KMS-11 (cell line): ENCODE data around the gene PPM1E.

Source experiments
- H2AFZ ChIP-seq: fragments of 200-600 bp; sonication (generic); 2 replicates; pipeline ENCODE4 v1.6.1; 2016; ENCODE audit warnings: antibody characterized with exemption, mixed run types, low read depth
- H3K27ac ChIP-seq: fragments of 200-600 bp; sonication (generic); 2 replicates; pipeline ENCODE4 v1.6.1; 2016; ENCODE audit warnings: mild to moderate bottlenecking, mixed run types
- H3K27me3 ChIP-seq: fragments of 200-600 bp; sonication (generic); 2 replicates; pipeline ENCODE4 v1.6.1; 2017; ENCODE audit warnings: mild to moderate bottlenecking, low read depth, mixed run types, moderate library complexity; ENCODE audit not compliant: insufficient read depth
- H3K36me3 ChIP-seq: fragments of 200-600 bp; sonication (generic); 2 replicates; pipeline ENCODE4 v1.6.1; 2017; ENCODE audit warnings: mild to moderate bottlenecking, mixed run types; ENCODE audit not compliant: insufficient read depth
- H3K4me1 ChIP-seq: fragments of 200-600 bp; sonication (generic); 2 replicates; pipeline ENCODE4 v1.6.1; 2016; ENCODE audit warnings: mild to moderate bottlenecking, low read depth, mixed run types; ENCODE audit not compliant: poor library complexity, severe bottlenecking
- H3K4me2 ChIP-seq: fragments of 200-600 bp; sonication (generic); 2 replicates; pipeline ENCODE4 v1.7.0; 2016; ENCODE audit warnings: mild to moderate bottlenecking, mixed run types
- H3K4me3 ChIP-seq: fragments of 200-600 bp; sonication (generic); IDR thresholded peaks from 2 replicates; pipeline ENCODE4 v1.6.1; 2017; ENCODE audit warnings: low read depth, low read length, mixed read lengths; ENCODE audit not compliant: insufficient read depth
- H3K79me2 ChIP-seq: fragments of 200-600 bp; sonication (generic); 2 replicates; pipeline ENCODE4 v1.6.1; 2016; ENCODE audit warnings: low read depth, mixed run types; ENCODE audit not compliant: insufficient read depth
- H3K9ac ChIP-seq: fragments of 200-600 bp; sonication (generic); 2 replicates; pipeline ENCODE4 v1.6.1; 2016; ENCODE audit warnings: mild to moderate bottlenecking, mixed run types
- H4K20me1 ChIP-seq: fragments of 200-600 bp; sonication (generic); 2 replicates; pipeline ENCODE4 v1.6.1; 2016; ENCODE audit warnings: mild to moderate bottlenecking, mixed run types; ENCODE audit not compliant: insufficient read depth
- TF ChIP-seq, protein P1 (sequence below): fragments of 200-600 bp; sonication (generic); conservative IDR thresholded peaks from 2 replicates; pipeline ENCODE4 v1.6.1; 2017; ENCODE audit warnings: low read depth, mild to moderate bottlenecking, antibody characterized with exemption, low read length, moderate library complexity, mixed read lengths

Gene PPM1E

DNA sequence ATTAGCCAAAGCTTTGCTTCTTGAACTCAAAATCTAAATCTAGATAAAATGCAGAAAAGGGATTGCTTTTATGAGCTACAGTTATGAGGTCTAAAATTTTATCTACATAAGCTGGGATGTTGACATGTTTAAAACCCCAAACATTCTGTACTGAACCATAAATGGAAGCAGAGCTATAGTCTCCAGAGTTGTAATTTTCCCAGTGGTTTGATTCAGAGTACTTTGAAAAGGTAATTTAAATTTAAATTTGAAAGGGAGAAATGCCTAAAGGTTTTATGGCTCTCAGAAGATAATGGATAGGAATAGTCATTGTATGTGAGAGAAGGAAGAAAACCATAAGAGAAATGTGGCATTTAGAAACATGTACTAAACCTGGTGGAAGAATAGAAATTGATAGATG lies 163.2 kb downstream of the PPM1E start:
- H3K4me1 ChIP-seq: no peaks in the 10 kb centered on the region
- no peaks in the 10 kb centered on the region for H4K20me1 ChIP-seq
- no peaks in the 10 kb centered on the region for H3K79me2 ChIP-seq
- H3K4me2 ChIP-seq: no peak overlapping the region
- H3K9ac ChIP-seq: no peak overlapping the region
- no peak overlapping the region for H3K27ac ChIP-seq
- no peaks in the 10 kb centered on the region for H3K27me3 ChIP-seq
- TF ChIP-seq, protein P1, sequence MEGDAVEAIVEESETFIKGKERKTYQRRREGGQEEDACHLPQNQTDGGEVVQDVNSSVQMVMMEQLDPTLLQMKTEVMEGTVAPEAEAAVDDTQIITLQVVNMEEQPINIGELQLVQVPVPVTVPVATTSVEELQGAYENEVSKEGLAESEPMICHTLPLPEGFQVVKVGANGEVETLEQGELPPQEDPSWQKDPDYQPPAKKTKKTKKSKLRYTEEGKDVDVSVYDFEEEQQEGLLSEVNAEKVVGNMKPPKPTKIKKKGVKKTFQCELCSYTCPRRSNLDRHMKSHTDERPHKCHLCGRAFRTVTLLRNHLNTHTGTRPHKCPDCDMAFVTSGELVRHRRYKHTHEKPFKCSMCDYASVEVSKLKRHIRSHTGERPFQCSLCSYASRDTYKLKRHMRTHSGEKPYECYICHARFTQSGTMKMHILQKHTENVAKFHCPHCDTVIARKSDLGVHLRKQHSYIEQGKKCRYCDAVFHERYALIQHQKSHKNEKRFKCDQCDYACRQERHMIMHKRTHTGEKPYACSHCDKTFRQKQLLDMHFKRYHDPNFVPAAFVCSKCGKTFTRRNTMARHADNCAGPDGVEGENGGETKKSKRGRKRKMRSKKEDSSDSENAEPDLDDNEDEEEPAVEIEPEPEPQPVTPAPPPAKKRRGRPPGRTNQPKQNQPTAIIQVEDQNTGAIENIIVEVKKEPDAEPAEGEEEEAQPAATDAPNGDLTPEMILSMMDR: no peak
- no peak overlapping the region for H2AFZ ChIP-seq
- H3K4me3 ChIP-seq: no peak overlapping the region
- no peaks in the 10 kb centered on the region for H3K36me3 ChIP-seq

DNA sequence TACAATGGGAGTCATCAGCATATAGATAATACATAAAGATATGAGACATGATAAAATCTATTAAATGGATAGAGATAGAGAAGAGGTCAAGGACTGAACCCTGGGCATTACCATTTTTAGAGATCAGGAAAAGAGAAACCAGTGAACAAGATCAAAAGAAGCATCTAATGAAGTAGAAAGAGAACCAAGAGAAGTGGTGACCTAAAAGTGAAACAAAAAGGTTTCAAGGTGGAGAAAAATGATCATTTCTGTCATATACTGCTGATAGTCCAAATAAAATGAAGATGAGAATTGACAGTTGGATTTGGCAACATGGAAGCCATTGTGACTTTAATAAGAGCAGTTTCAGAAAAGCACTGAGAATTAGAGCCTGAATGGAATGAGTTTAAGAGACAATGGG lies 165.1 kb downstream of the PPM1E start:
- no peaks in the 10 kb centered on the region for H3K27me3 ChIP-seq
- no peak overlapping the region for H3K4me3 ChIP-seq
- no peak overlapping the region for H3K9ac ChIP-seq
- H3K4me2 ChIP-seq: no peak overlapping the region
- no peak overlapping the region for H3K27ac ChIP-seq
- H3K4me1 ChIP-seq: no peaks in the 10 kb centered on the region
- TF ChIP-seq, protein P1: no peak
- H3K36me3 ChIP-seq: no peaks in the 10 kb centered on the region
- no peak overlapping the region for H2AFZ ChIP-seq
- no peaks in the 10 kb centered on the region for H3K79me2 ChIP-seq
- no peaks in the 10 kb centered on the region for H4K20me1 ChIP-seq

DNA sequence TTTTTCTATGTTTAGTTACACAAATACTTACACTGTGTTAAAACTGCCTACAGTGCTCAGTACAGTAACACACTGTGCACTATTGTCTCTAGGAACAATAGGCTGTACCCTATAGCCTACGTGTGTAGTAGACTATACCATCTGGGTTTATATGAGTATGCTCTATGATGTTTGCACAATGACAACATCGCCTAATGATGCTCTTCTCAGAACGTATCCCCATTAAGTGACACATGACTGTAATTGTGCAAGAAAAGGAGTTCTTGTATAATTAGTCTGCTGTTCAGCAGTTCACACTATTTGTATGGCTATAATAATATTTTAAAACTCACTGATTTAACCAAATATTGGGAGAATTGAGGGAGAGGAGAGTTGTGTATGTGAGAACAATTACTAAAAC lies 177.3 kb downstream of the PPM1E start:
- TF ChIP-seq, protein P1: no peak
- Histone ChIP-seq H3K4me2 (no peak overlapping the region), H3K4me1 (no peaks in the 10 kb centered on the region), H2AFZ (no peak overlapping the region), H3K27ac (no peak overlapping the region), H3K4me3 (no peak overlapping the region), H4K20me1 (no peaks in the 10 kb centered on the region), H3K79me2 (no peaks in the 10 kb centered on the region), H3K9ac (no peak overlapping the region), H3K27me3 (no peaks in the 10 kb centered on the region), H3K36me3 (no peaks in the 10 kb centered on the region)

DNA sequence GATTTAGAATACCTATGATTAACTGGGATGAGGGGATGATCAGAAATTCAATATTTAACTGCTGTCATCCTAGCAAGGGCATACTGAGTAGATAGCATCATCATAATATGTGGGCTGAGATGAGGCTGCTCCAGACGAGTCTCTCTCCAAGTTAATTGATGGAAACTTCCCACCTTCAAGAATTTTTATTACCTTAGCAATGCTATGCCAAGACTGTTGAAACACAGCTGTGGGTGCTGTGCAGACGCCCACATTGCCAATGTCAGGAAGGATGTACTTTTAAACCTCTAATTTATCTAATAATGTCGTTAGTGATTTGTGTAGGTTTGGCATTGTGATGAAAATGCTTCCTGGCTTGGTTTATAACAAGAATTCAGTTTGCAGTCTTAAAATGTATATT lies 180.6 kb downstream of the PPM1E start:
- H3K4me2 ChIP-seq: no peak overlapping the region
- no peak overlapping the region for H2AFZ ChIP-seq
- H3K36me3 ChIP-seq: no peaks in the 10 kb centered on the region

More for the DNA sequence above, 180.6 kb downstream of the PPM1E start:
- H3K9ac ChIP-seq: no peak overlapping the region
- no peak overlapping the region for H3K4me3 ChIP-seq
- H3K27me3 ChIP-seq: no peaks in the 10 kb centered on the region
- TF ChIP-seq, protein P1: no peak
- H3K79me2 ChIP-seq: no peaks in the 10 kb centered on the region
- H3K27ac ChIP-seq: no peak overlapping the region
- H3K4me1 ChIP-seq: no peaks in the 10 kb centered on the region
- no peaks in the 10 kb centered on the region for H4K20me1 ChIP-seq
